Ovary (tissue), 9 donors: Measurements from ENCODE around the gene FAM114A2. TPM values are rescaled to one million over a fixed set of nuclear protein-coding genes. Genes with fewer than 3 reads are reported as not detected.
A peak's percentile ranks its signal among the peaks of the same experiment; 100 is the strongest.

Experiments
- DNase-seq, 5 donors: peaks; one replicate each; pipeline ENCODE4 v3.0.0-alpha.2; 2019 to 2020
- H3K27ac ChIP-seq, 2 donors: fragments of 200-600 bp; one replicate each; pipeline versions ENCODE4 v1.5.1 to v1.8.0; 2019 to 2022
- H3K27me3 ChIP-seq: fragments of 200-600 bp; one replicate; pipeline ENCODE4 v1.8.0; 2022
- H3K36me3 ChIP-seq: fragments of 200-600 bp; sonication (generic); one replicate; pipeline ENCODE4 v1.5.1; 2019
- H3K4me1 ChIP-seq: one replicate; pipeline ENCODE4 v1.8.1; 2013; ENCODE audit warnings: mild to moderate bottlenecking, moderate library complexity; ENCODE audit not compliant: insufficient read depth
- H3K4me3 ChIP-seq: fragments of 200-600 bp; sonication (generic); one replicate; pipeline ENCODE4 v1.5.1; 2017
- H3K9me3 ChIP-seq, 2 donors: fragments of 200-600 bp in 1 of 2; sonication (generic) in 1 of 2; one replicate each; pipeline versions ENCODE4 v1.5.1 to v1.8.1; 2013 to 2019; ENCODE audit warnings: mild to moderate bottlenecking in 1 of 2, moderate library complexity in 1 of 2
- CTCF ChIP-seq, 3 donors: fragments of 450-650 bp in 2 of 3; fragments of 200-600 bp in 1 of 3; IDR thresholded peaks; one replicate each; pipeline versions ENCODE4 v1.5.1 to v1.8.0; 2016 to 2022; ENCODE audit warnings: antibody characterized with exemption in 3 of 3, mild to moderate bottlenecking in 1 of 3
- EP300 ChIP-seq: sonication (generic); formaldehyde crosslinking; IDR thresholded peaks from one replicate; pipeline ENCODE4 v1.6.1; 2017; ENCODE audit warnings: antibody characterized with exemption
- POLR2A ChIP-seq: fragments of 450-650 bp; IDR thresholded peaks from one replicate; pipeline ENCODE4 v1.6.1; 2017; ENCODE audit warnings: antibody characterized with exemption, mild to moderate bottlenecking, moderate library complexity
- WGBS, 3 donors: extraction: QIAGEN DNeasy Blood & Tissue Kit in 1 of 3; methylation state at CpG; one replicate each; pipeline versions ENCODE4 v1.1.5 to v1.1.7; 2013 to 2017; 5-methylcytosine and 5-hydroxymethylcytosine counted together
- intact Hi-C, 4 donors: fragments of 100-400 bp; cut with DNase I; formaldehyde crosslinking; loops; one replicate each; pipeline versions ENCODE4 v1.11.0 to v1.15.1; 2022 to 2023
- polyA plus RNA-seq, 2 donors: library from polyadenylated mRNA; stranded (reverse); fragments of 200-250 nt in 1 of 2; fragments of 350-450 nt in 1 of 2; fragmentation: Illumina TruSeq in 1 of 2; extraction: RNeasy Lipid Tissue Mini Kit (QIAGEN cat#74804) in 1 of 2; gene quantifications; one replicate each; pipeline ENCODE4 v1.2.3, GENCODE V29; 2013 to 2014
- total RNA-seq, 7 donors: library from RNA; depleted of rRNA in 2 of 7; stranded (reverse); fragments of >200 nt in 2 of 7; fragmentation: NEBNext Ultra II Directional in 3 of 7; extraction: Animal tissue kit (Norgen Biotek cat#: 25700) in 3 of 7; gene quantifications; one replicate each; pipeline versions ENCODE4 v1.1.0 to v1.2.4, GENCODE V29; 2016 to 2023
- donor health status: DM: no; HTN: no; CAD: no; lungs with moderate emphysema.
- donor health status: DM: no; HTN: no; CAD: no.
- donor health status: Bipolar disorder and iron deficiency.
- donor health status: DM: yes; HTN: yes; CAD: no.
- donor health status: DM: no; HTN: no; CAD: no.
- donor health status: DM: yes; HTN: yes; CAD: no.

The FAM114A2 gene
- total and polyA plus RNA-seq, 9 donors: 9.6 to 63.3 (median 33.1) TPM

GRCh38 chr5:153968761-153969562, 69.7 kb downstream of the FAM114A2 start:
- TF ChIP-seq CTCF (IDR thresholded peaks at IDR 0.05) (no peak), EP300 (no peak), POLR2A (no peak)
- peaks cover 2% of the 10 kb centered on the region for H3K4me1 ChIP-seq
- no peak overlapping the region for H3K4me3 ChIP-seq
- WGBS, 3 donors: 70 to 82% (median 71%) methylated on average over 10 of the region's 10 CpGs
- H3K36me3 ChIP-seq: no peaks in the 10 kb centered on the region
- no peak overlapping the region for H3K27ac ChIP-seq
- no peak for DNase-seq
- no peaks in the 10 kb centered on the region for H3K27me3 ChIP-seq
- H3K9me3 ChIP-seq: no peaks in the 10 kb centered on the region
- intact Hi-C loops: loop anchor here (10.0 kb wide), 2 partner anchors 474 to 1434 kb away; partner anchors contain the start of gene GRIA1 (in 1 of the 4)

GRCh38 chr5:153964880-153965645, 73.6 kb downstream of the FAM114A2 start:
- TF ChIP-seq CTCF (IDR thresholded peaks at IDR 0.05) (peak in 2 of 3 donors; percentile 41 to 73), EP300 (no peak), POLR2A (no peak)
- intact Hi-C loops: loop anchor here (10.0 kb wide), 2 partner anchors 470 to 1430 kb away; partner anchors contain the start of gene GRIA1 (in 1 of the 4)
- no peaks in the 10 kb centered on the region for H3K27me3 ChIP-seq
- WGBS, 3 donors: 14 to 18% (median 18%) methylated on average over 10 of the region's 10 CpGs
- H3K36me3 ChIP-seq: no peaks in the 10 kb centered on the region
- DNase-seq: peak in 3 of 5 donors; percentile 32 to 50 (median 44)
- no peak overlapping the region for H3K27ac ChIP-seq
- H3K4me3 ChIP-seq: no peak overlapping the region
- H3K4me1 ChIP-seq: peaks cover 2% of the 10 kb centered on the region
- no peaks in the 10 kb centered on the region for H3K9me3 ChIP-seq

- no peak overlapping the region for H3K4me3 ChIP-seq
- H3K27me3 ChIP-seq: no peaks in the 10 kb centered on the region
- H3K4me1 ChIP-seq: peaks cover 2% of the 10 kb centered on the region
- DNase-seq: no peak
- intact Hi-C loops: loop anchor here (10.0 kb wide), 2 partner anchors 470 to 1430 kb away; partner anchors contain the start of gene GRIA1 (in 1 of the 4)
- no peaks in the 10 kb centered on the region for H3K9me3 ChIP-seq
- TF ChIP-seq POLR2A (no peak), CTCF (IDR thresholded peaks at IDR 0.05) (no peak), EP300 (no peak)
- H3K36me3 ChIP-seq: no peaks in the 10 kb centered on the region
- 72 to 80% (median 74%) methylated on average over 17 of the region's 17 CpGs for WGBS, 3 donors
- H3K27ac ChIP-seq: no peak overlapping the region
Measured at GRCh38 chr5:153964191-153964879, 74.4 kb downstream of the FAM114A2 start.
